ENCODE data around the gene SRRM5. TPM values are rescaled to one million over a fixed set of nuclear protein-coding genes. Genes with fewer than 3 reads are reported as not detected.
A peak's percentile ranks its signal among the peaks of the same experiment; 100 is the strongest.

Gene SRRM5
- total and polyA plus RNA-seq, 2 of the 13 experiments (the other 11 are each of a cell fraction or from before 2014, with no cell fraction given) = 0.11 to 0.16 TPM

- TF ChIP-seq PAXIP1 (CRISPR knock-in tag; conservative IDR thresholded peaks at IDR 0.05) = peak; percentile 44
- TF ChIP-seq ZNF660 (CRISPR knock-in tag; IDR thresholded peaks at IDR 0.05; ENCODE audit: borderline replicate concordance, low read depth) = no peak
- TF ChIP-seq KDM3A (CRISPR knock-in tag; IDR thresholded peaks at IDR 0.05; ENCODE audit: low read depth) = 0 out of 2 replicates have a peak, but pooled peaks have one; percentile 62
- TF ChIP-seq ATF7 (IDR thresholded peaks at IDR 0.05) = no peak
- peak; percentile 71; the same call in 1 of the 2 replicates for TF ChIP-seq ATF7 (CRISPR knock-in tag; IDR thresholded peaks at IDR 0.05)
- TF ChIP-seq REST (IDR thresholded peaks at IDR 0.05; ENCODE audit: borderline replicate concordance in 1 of 2, low read depth in 1 of 2, low read length in 2 of 2) = no peak
- no peak for TF ChIP-seq PAF1 (CRISPR knock-in tag; IDR thresholded peaks at IDR 0.05)
- TF ChIP-seq, protein P1, sequence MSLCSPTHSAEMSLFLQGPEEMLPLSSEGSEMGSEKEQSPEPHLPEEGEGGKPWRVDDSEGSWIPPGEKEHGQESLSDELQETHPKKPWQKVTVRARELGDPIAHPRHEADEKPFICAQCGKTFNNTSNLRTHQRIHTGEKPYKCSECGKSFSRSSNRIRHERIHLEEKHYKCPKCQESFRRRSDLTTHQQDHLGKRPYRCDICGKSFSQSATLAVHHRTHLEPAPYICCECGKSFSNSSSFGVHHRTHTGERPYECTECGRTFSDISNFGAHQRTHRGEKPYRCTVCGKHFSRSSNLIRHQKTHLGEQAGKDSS (CRISPR knock-in tag; IDR thresholded peaks at IDR 0.05; ENCODE audit: borderline replicate concordance, low read depth) = 0 out of 2 replicates have a peak, but pooled peaks have one; percentile 14
- TF ChIP-seq NFE2L2 (IDR thresholded peaks at IDR 0.05; ENCODE audit: low read length) = no peak
- no peak for TF ChIP-seq HDAC6 (IDR thresholded peaks at IDR 0.05; ENCODE audit: low read depth, low read length)
- TF ChIP-seq FIP1L1 (IDR thresholded peaks at IDR 0.05; ENCODE audit: borderline replicate concordance, insufficient read depth, low read depth, low read length) = no peak
- peak; percentile 86 for TF ChIP-seq ASH2L (IDR thresholded peaks at IDR 0.05; ENCODE audit: insufficient read length, low read depth, low read length)
- peak; percentile 90; the same call in 1 of the 2 replicates for TF ChIP-seq MTERF4 (CRISPR knock-in tag; IDR thresholded peaks at IDR 0.05)
- no peak for TF ChIP-seq NR2F6 (IDR thresholded peaks at IDR 0.05)
- no peak for TF ChIP-seq NR2F6 (CRISPR knock-in tag; IDR thresholded peaks at IDR 0.05)
- no peak for TF ChIP-seq ZNF841 (CRISPR knock-in tag; IDR thresholded peaks at IDR 0.05; ENCODE audit: borderline replicate concordance)
- TF ChIP-seq, protein P2, sequence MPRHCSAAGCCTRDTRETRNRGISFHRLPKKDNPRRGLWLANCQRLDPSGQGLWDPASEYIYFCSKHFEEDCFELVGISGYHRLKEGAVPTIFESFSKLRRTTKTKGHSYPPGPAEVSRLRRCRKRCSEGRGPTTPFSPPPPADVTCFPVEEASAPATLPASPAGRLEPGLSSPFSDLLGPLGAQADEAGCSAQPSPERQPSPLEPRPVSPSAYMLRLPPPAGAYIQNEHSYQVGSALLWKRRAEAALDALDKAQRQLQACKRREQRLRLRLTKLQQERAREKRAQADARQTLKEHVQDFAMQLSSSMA (CRISPR knock-in tag; IDR thresholded peaks at IDR 0.05) = no peak
- TF ChIP-seq POLR2A (IDR thresholded peaks at IDR 0.05; ENCODE audit: insufficient read depth in 1 of 2, low read depth in 2 of 2, low read length in 2 of 2) = peak; percentile 78 to 80
These were observed 7.6 kb downstream of the SRRM5 start, which contains the start of gene ZNF428 (continued) for GRCh38 chr19:43619262-43620060.

Data from HepG2 (cell line).